ENCODE data around the gene SAMD4B.
"Not testable (repeated sequence)": the region's sequence is repeated elsewhere in the genome, so short reads cannot be mapped to it uniquely, and the experiment has no call there.

Gene SAMD4B

GRCh38 chr19:39309305-39309670, 32.9 kb upstream of the SAMD4B start:
- not testable (repeated sequence) for DNase-seq (ENCODE audit: extremely low spot score, insufficient read length, low read depth); FAIRE-seq

DNA sequence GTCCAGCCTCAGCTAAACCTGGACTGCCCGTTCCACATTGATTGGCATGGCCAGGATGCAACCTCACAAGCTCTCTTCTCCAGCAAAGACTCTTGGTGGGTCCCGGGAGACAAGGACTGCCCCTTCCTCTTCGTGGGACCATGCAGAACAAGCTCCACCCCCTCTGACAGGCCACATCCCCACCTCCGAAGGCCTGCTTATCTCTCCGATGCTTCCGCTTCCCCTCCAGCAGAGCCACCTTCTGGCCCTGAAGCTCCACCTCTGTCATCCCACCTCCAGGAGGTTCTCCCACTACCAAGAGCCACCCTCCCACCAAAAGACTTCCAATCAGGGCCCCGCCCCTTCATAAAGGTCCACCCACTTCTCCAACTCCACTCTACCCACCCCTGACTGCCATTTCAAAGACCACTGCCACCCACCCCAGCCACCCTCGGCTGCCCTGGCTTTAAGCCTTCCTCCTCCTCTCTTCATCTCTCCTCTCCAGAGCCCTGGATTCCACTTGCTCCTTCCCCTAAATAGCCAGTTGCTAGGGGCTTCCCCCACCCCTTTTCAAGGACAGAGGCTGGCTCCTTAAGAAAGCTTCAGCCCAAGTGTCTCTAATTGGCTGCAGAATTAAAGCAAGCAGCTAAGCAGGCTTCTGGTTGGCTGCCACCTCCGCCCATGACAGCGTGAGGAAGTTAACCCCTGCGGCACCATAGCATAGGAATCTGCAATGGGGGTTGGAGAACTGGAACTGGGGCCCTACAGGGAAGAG, 31.5 kb upstream of the SAMD4B start:
- no peak for DNase-seq (ENCODE audit: extremely low spot score, insufficient read length, low read depth)
- FAIRE-seq, result no peak

DNA sequence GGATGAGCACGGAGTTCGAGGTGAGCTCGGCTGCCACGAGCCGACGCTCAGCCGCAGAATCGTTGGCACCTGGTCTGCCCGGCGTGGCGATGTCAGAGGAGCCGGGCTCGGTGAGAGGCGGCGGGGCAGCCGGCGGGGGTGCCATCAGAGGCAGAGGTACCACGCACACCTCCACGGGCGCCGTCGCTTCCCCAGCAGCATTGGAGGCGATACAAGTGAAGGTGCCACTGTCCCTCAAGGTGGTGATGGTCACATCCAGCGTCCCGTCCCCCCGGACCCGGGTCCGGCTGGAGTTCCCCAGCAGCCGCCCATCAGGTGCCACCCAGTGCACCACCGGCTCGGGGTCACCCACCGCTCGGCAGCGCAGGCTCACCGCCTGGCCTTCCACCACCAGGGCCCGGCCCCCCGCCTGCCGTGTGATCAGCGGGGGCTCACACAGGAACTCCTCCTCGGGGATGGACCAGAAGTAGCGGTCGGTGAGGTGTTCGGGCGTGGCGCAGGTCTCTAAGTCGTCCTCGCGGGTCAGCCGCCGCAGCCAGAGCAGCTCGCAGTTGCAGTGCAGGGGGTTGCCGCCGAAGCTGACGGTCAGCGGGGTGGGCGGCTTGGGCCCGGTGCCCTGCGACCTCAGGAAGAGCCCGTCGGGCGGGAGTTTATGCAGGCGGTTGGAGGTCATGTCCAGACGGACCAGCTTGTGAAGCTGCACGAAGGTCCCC, 28.0 kb upstream of the SAMD4B start:
- DNase-seq (ENCODE audit: extremely low spot score, insufficient read length, low read depth) (no peak), FAIRE-seq (no peak)

DNA sequence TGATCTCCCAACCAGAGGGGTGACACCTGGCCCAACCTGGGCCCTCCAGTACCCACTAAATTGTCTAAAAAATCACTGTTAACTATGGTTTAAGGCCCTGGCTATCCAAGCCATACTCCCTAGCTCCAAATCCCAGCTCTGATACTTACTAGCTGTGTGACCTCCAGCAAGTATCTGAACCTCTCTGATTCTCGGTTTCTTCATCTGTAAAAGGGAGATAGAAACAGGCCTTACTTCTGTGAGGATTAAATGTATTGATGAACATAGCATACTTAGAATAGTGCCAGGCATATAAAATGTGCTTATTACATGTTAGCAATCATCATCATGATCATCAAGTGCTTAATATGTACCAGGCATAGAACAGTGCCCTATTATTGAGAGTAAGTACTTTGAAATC, 26.3 kb upstream of the SAMD4B start:
- no peak for FAIRE-seq
- no peak for DNase-seq (ENCODE audit: extremely low spot score, insufficient read length, low read depth)

- FAIRE-seq, result no peak
- DNase-seq (ENCODE audit: extremely low spot score, insufficient read length, low read depth), result no peak
Observed at GRCh38 chr19:39316627-39317321, 25.4 kb upstream of the SAMD4B start.

DNA sequence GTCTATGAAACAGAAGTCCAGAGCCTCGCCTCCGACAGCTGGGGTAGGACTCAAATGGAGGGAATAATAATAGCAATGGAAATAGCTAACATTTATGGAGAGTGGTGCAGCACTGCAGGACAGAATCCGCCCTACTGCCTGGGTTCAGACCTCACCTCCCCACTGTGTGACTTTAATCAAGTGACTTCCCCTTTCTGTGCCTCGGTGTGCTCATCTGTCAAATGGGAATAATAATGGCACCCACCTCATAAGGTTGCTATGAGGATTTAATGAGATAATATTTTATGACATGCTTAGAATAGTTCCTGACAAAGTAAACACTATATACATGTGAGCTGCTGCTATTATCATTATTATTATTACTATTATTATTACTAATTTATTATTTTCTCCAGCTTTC, 24.7 kb upstream of the SAMD4B start:
- DNase-seq (ENCODE audit: extremely low spot score, insufficient read length, low read depth), result no peak
- FAIRE-seq, result no peak

GRCh38 chr19:39318071-39318470, 24.1 kb upstream of the SAMD4B start:
- FAIRE-seq, result no peak
- DNase-seq (ENCODE audit: extremely low spot score, insufficient read length, low read depth), result no peak

DNA sequence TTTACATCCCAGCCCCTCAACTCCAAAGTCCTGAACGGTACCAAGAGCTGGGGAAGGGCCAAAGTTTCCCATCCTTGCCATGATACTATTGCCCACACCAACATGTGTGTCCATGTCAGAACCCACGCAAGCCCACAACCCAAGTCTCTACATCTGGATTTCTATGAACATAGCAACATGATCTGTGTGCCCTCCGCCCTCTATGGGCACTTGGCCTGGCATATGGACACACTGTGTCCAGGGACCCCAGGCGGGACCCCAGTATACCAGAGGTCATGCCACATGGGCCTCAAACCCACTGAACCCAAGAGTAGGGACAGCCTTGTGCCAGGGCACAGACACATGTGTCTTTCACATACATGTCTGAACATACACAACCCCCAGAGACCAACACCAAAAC, 23.5 kb upstream of the SAMD4B start:
- FAIRE-seq, result no peak
- no peak for DNase-seq (ENCODE audit: extremely low spot score, insufficient read length, low read depth)

- FAIRE-seq (no peak), DNase-seq (ENCODE audit: extremely low spot score, insufficient read length, low read depth) (no peak)
Observed at GRCh38 chr19:39319098-39319891, 22.9 kb upstream of the SAMD4B start.

DNA sequence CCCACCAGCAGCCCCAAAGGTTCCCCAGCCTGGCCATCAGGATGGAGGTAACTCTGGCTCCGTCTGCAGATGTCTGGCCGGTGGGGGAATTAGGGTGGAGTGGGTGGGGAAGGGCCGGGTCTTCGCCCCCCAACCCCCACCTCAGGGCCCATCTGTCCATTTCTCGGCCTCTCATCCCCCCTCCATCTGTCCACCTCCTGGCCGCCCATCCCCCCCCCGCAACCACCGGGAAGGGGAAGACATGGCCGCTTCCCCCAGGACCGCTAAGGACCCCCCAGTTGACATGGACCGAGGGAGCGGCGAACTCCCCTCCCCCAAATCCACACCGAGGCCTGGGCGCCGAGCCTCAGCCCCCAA, 22.4 kb upstream of the SAMD4B start:
- FAIRE-seq (no peak), DNase-seq (ENCODE audit: extremely low spot score, insufficient read length, low read depth) (no peak)

GRCh38 chr19:39321117-39321831, 20.9 kb upstream of the SAMD4B start:
- no peak for FAIRE-seq
- no peak for DNase-seq (ENCODE audit: extremely low spot score, insufficient read length, low read depth)

DNA sequence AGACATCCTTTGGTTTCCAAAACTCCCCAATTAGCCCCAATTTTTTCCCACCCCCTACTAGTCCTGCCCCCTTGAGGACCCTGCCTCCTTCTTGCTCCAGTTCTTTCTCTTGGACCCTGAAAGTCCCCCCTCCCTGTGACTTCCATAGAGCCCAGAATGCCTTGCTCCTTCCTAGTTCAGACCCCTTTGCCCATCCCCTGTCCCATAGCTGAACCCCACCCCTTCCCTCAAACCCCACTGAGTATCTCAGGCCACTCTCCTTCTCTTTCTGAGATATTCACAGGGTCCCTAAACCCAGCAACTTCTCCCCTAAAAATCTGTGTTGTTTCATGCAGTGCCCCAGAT, 20.4 kb upstream of the SAMD4B start:
- no peak for FAIRE-seq
- DNase-seq (ENCODE audit: extremely low spot score, insufficient read length, low read depth), result no peak

DNA sequence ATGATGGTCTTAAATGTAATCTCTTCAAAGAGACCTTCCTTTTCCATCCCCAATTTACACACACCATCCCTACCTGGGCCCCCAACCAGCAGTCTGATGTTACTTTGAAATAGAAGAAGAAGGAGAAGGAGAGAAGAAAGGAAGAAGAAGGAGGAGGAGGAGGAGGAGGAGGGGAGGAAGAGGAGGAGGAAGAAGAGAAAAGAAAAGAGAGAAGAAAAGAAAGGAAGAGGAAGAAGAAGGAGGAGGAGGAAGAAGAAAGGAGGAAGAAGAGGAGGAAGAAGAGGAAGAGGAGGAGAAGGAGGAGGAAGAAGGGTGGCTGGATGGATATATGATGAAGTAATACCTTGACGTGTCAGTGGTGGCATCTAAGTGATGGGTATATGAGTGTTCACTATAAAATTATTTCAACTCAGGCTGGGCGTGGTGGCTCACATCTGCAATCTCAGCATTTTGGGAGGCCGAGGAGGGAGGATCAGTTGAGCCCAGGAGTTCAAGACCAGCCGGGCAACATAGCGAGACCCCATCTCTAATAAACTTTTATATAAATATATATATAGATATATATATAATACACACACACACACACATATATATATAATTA, 17.9 kb upstream of the SAMD4B start:
- DNase-seq (ENCODE audit: extremely low spot score, insufficient read length, low read depth) (no peak), FAIRE-seq (no peak)

- DNase-seq (ENCODE audit: extremely low spot score, insufficient read length, low read depth), result no peak
Observed at GRCh38 chr19:39325778-39326665, 16.2 kb upstream of the SAMD4B start.

GRCh38 chr19:39327363-39328045, 14.7 kb upstream of the SAMD4B start:
- DNase-seq (ENCODE audit: extremely low spot score, insufficient read length, low read depth), result no peak

More at GRCh38 chr19:39325778-39326665, 16.2 kb upstream of the SAMD4B start:
- no peak for FAIRE-seq

GRCh38 chr19:39328046-39328705, 14.0 kb upstream of the SAMD4B start:
- DNase-seq (ENCODE audit: extremely low spot score, insufficient read length, low read depth) (peak; percentile 60), FAIRE-seq (peak; percentile 73)

More at GRCh38 chr19:39327363-39328045, 14.7 kb upstream of the SAMD4B start:
- FAIRE-seq, result no peak

DNA sequence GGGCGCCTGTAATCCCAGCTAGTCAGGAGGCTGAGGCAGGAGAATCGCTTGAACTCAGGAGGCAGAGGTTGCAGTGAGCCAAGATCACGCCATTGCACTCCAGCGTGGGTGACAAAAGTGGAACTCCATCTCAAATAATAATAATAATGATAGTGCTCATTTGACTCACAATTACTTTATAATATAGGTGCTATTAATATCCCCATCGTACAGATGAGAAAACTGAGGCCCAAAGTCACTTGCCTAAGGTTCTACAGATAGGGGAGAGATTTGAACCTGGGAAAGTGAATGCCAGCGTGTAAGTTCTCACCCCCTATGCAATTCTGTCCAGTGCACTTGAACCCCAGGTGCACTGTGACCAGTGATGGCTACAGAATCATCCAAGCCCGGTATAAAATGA, 12.3 kb upstream of the SAMD4B start:
- no peak for FAIRE-seq
- no peak for DNase-seq (ENCODE audit: extremely low spot score, insufficient read length, low read depth)

Measured in GM18507 (cell line).